Panc1 (cell line): ENCODE results near the gene KLK12. TPM values are rescaled to one million over a fixed set of nuclear protein-coding genes. Genes with fewer than 3 reads are reported as not detected.

ENCODE experiments used
- ATAC-seq: fragments of 200-7000 bp; cut with Tn5 transposase; 2 replicates; pipeline ENCODE4 v1.9.1; 2020; ENCODE audit warnings: mild to moderate bottlenecking, moderate library complexity
- BruUV-seq: library from RNA; stranded (reverse); fragments of 400-500 nt; replicated peaks from 2 replicates; lab custom pipeline; 2021; lab: Mats Ljungman, UMichigan
- CTCF ChIA-PET: fragments of 300-600 bp; sonication (Branson Sonifier 250); formaldehyde crosslinking; loops from one replicate; lab custom pipeline; 2022; ENCODE audit warnings: antibody characterized with exemption; lab: Charles Lee
- POLR2A ChIA-PET: fragments of 300-600 bp; sonication (Branson Sonifier 250); formaldehyde crosslinking; loops from one replicate; lab custom pipeline; 2022; ENCODE audit warnings: antibody characterized with exemption; lab: Charles Lee
- DNase-seq: peaks from one replicate; pipeline ENCODE4 v3.0.0-alpha.2; 2010; ENCODE audit warnings: low read depth, low spot score
- H3K27ac ChIP-seq: 2 replicates; pipeline ENCODE4 v1.5.1; 2011; ENCODE audit warnings: mild to moderate bottlenecking, low read length, inconsistent platforms
- H3K27me3 ChIP-seq: fragments of 200-500 bp; sonication (Bioruptor generic); 2 replicates; pipeline ENCODE4 v1.6.0; 2014; ENCODE audit warnings: low read length, inconsistent platforms; ENCODE audit not compliant: control insufficient read depth, insufficient read depth
- H3K36me3 ChIP-seq: fragments of 200-500 bp; sonication (Bioruptor generic); 2 replicates; pipeline ENCODE4 v1.5.1; 2014; ENCODE audit warnings: inconsistent platforms, mild to moderate bottlenecking, low read length, moderate library complexity; ENCODE audit not compliant: control insufficient read depth, insufficient read depth
- H3K4me1 ChIP-seq: 2 replicates; pipeline ENCODE4 v1.5.1; 2011; ENCODE audit warnings: inconsistent platforms, mild to moderate bottlenecking, low read length, moderate library complexity; ENCODE audit not compliant: control insufficient read depth, insufficient read depth
- H3K4me3 ChIP-seq, 2 experiments: 2 replicates each; pipeline ENCODE4 v1.5.1; 2011 to 2012; ENCODE audit warnings: low read depth in 2 of 2, low read length in 2 of 2, mild to moderate bottlenecking in 2 of 2, inconsistent platforms in 1 of 2, moderate library complexity in 1 of 2
- H3K9me3 ChIP-seq: fragments of 200-500 bp; sonication (Bioruptor generic); 2 replicates; pipeline ENCODE4 v1.5.1; 2014; ENCODE audit warnings: low read depth, mild to moderate bottlenecking, inconsistent platforms, low read length, moderate library complexity; ENCODE audit not compliant: control insufficient read depth, insufficient read depth
- POLR2AphosphoS5 ChIP-seq: IDR thresholded peaks from 2 replicates; pipeline ENCODE4 v1.6.1; 2012; ENCODE audit warnings: mild to moderate bottlenecking, low read depth, low read length, moderate library complexity
- SIN3A ChIP-seq: IDR thresholded peaks from 2 replicates; pipeline ENCODE4 v1.6.1; 2012; ENCODE audit warnings: low read depth, mild to moderate bottlenecking, low read length, moderate library complexity, borderline replicate concordance; ENCODE audit not compliant: insufficient read depth
- TCF7L2 ChIP-seq: IDR thresholded peaks from 2 replicates; pipeline ENCODE4 v1.6.1; 2011; ENCODE audit warnings: mild to moderate bottlenecking, low read depth, low read length, inconsistent platforms
- in situ Hi-C: cut with HindIII; loops from 2 replicates; pipeline ENCODE4 v1.10.0; 2016; ENCODE audit warnings: low sequenced_read_pairs, low pct_unique_long_range_greater_than_20kb
- intact Hi-C: fragments of 100-400 bp; cut with micrococcal nuclease; formaldehyde crosslinking; loops from one replicate; pipeline ENCODE4 v1.10.0; 2022; ENCODE audit not compliant: unreplicated experiment
- total RNA-seq: library from RNA; stranded (reverse); gene quantifications from one replicate; pipeline ENCODE4 v1.2.1, GENCODE V29; 2021; ENCODE audit not compliant: unreplicated experiment
- TF ChIP-seq, protein P1 (sequence below): fragments of 450-650 bp; IDR thresholded peaks from 2 replicates; pipeline ENCODE4 v1.5.1; 2017; ENCODE audit warnings: mild to moderate bottlenecking
- TF ChIP-seq, protein P2 (sequence below), 2 experiments: IDR thresholded peaks; 2 replicates each; pipeline ENCODE4 v1.6.1; 2011 to 2012; ENCODE audit warnings: low read depth in 2 of 2, control low read depth in 1 of 2, low read length in 1 of 2, mild to moderate bottlenecking in 1 of 2, moderate library complexity in 1 of 2; ENCODE audit not compliant: insufficient read depth in 1 of 2

The KLK12 gene
- total RNA-seq, 1 experiment from 2014 or later, result not detected

DNA sequence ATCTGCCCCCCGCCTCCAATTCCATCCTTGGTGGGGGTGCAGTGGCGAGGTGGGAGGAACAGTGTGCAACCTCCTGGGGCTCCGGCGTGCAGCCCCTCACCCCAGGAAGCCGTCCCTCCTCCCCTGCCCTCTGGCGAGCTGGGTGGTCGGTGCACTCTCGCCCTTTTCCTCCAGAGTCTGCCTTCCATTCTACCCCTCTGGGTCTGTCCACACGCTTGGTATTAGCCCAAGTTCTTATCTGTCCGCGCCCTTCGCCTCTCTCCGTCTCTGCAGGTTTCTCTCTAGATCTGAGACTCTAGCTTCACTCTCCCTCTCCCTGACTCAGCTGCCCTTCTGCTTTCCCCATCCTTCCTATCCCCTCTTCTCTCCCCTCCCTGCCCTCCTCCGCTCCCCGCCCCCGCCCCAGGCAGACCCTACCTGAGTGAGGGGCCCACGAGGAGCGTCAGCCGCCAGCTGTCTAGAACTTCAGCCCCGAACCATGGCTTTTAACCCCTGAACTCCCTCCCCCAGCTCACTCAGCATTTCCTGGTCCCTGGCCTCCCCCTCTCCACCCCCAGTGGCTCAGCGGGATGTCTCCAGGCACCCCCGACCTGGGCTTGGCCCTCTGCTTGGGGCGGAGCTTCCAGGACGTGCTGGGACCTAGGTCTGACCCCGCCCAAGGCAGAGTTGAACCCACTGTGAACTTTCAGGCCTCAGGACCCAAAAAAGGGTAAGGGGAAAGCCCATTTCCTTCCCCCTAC lies 30.6 kb upstream of the KLK12 start:
- BruUV-seq, result no TSS peak
- TF ChIP-seq, protein P1, sequence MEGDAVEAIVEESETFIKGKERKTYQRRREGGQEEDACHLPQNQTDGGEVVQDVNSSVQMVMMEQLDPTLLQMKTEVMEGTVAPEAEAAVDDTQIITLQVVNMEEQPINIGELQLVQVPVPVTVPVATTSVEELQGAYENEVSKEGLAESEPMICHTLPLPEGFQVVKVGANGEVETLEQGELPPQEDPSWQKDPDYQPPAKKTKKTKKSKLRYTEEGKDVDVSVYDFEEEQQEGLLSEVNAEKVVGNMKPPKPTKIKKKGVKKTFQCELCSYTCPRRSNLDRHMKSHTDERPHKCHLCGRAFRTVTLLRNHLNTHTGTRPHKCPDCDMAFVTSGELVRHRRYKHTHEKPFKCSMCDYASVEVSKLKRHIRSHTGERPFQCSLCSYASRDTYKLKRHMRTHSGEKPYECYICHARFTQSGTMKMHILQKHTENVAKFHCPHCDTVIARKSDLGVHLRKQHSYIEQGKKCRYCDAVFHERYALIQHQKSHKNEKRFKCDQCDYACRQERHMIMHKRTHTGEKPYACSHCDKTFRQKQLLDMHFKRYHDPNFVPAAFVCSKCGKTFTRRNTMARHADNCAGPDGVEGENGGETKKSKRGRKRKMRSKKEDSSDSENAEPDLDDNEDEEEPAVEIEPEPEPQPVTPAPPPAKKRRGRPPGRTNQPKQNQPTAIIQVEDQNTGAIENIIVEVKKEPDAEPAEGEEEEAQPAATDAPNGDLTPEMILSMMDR, result no peak
- TF ChIP-seq, protein P2, sequence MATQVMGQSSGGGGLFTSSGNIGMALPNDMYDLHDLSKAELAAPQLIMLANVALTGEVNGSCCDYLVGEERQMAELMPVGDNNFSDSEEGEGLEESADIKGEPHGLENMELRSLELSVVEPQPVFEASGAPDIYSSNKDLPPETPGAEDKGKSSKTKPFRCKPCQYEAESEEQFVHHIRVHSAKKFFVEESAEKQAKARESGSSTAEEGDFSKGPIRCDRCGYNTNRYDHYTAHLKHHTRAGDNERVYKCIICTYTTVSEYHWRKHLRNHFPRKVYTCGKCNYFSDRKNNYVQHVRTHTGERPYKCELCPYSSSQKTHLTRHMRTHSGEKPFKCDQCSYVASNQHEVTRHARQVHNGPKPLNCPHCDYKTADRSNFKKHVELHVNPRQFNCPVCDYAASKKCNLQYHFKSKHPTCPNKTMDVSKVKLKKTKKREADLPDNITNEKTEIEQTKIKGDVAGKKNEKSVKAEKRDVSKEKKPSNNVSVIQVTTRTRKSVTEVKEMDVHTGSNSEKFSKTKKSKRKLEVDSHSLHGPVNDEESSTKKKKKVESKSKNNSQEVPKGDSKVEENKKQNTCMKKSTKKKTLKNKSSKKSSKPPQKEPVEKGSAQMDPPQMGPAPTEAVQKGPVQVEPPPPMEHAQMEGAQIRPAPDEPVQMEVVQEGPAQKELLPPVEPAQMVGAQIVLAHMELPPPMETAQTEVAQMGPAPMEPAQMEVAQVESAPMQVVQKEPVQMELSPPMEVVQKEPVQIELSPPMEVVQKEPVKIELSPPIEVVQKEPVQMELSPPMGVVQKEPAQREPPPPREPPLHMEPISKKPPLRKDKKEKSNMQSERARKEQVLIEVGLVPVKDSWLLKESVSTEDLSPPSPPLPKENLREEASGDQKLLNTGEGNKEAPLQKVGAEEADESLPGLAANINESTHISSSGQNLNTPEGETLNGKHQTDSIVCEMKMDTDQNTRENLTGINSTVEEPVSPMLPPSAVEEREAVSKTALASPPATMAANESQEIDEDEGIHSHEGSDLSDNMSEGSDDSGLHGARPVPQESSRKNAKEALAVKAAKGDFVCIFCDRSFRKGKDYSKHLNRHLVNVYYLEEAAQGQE (IDR thresholded peaks at IDR 0.05; ENCODE audit: insufficient read depth in 1 of 2, low read depth in 2 of 2, low read length in 1 of 2), result no peak
- no peak for TF ChIP-seq SIN3A
- TF ChIP-seq POLR2AphosphoS5, result no peak
- no peak for TF ChIP-seq TCF7L2
- POLR2A ChIA-PET, result no interaction called here

DNA sequence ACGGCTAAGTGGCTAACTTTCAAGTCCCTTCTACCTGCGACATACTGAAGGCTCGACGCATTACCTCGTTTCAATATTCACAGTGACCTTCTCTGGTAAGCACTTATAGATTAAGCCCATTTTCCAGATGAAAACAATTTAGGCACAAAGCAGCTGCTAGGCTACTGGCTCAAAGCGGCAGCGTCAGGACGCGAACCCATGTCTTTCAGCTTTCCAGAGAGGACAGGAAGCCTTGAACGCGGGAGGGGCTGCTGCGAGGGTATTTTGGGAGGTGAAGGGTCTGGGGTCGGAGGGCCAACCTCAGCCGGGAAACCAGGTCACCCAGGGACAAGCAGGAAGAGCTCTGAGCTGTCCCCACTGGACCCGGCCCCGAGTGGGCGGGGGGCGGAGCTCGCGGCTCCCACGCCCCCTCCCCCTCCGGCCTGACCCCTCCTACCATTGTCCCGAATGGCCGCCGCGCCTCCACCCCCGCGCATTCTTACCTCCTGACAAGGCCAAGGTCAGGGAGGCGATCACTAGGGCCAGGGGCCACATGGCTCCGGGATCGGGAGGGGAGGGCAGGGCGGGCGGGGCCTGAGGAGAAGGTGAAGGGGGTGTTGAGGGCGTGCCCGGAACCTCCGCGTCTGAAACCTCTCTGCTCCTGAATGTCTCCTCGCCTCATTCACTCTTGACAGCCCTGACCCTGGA lies 29.9 kb upstream of the KLK12 start, which contains the start of gene KLK13:
KLK13 (minus strand) TSS at position 559 of the 687 bp plus-strand sequence; CDS start at position 534, 25 bp downstream.
- no peak for TF ChIP-seq POLR2AphosphoS5
- Histone ChIP-seq H3K27me3 (no peaks in the 10 kb centered on the region), H3K27ac (no peak within 1 kb of the TSS), H3K4me1 (no peaks in the 10 kb centered on the region), H3K36me3 (no peaks in the 10 kb centered on the region), H3K4me3 (peak within 1 kb of the TSS in 1 of 2 experiments; percentile 7; a peak in 1 of 4 replicates), H3K9me3 (no peaks in the 10 kb centered on the region)
- POLR2A ChIA-PET, result no interaction called here
- intact Hi-C loops, result no loop called here
- DNase-seq (no peak), ATAC-seq (peak; percentile 53; the same call in 1 of the 2 replicates)
- CTCF ChIA-PET, result interaction anchor here (0.8 kb wide), 1 partner anchor 11 kb away, joined by 8 read pairs; no protein-coding TSS in a partner anchor
- in situ Hi-C loops, result no loop called here
- BruUV-seq, result no TSS peak

More for the DNA sequence above, 30.6 kb upstream of the KLK12 start:
- Histone ChIP-seq H3K9me3 (no peaks in the 10 kb centered on the region), H3K36me3 (no peaks in the 10 kb centered on the region), H3K4me3 (no peak overlapping the region; a peak in 1 of 4 replicates), H3K27me3 (no peaks in the 10 kb centered on the region), H3K27ac (no peak overlapping the region), H3K4me1 (no peaks in the 10 kb centered on the region)
- intact Hi-C loops, result no loop called here
- CTCF ChIA-PET, result interaction anchor here (0.8 kb wide), 1 partner anchor 10 kb away, joined by 8 read pairs; no protein-coding TSS in a partner anchor
- ATAC-seq (peak; percentile 38; the same call in 1 of the 2 replicates), DNase-seq (no peak)
- in situ Hi-C loops, result no loop called here
